Measurements from ENCODE around the gene OPN1SW. TPM values are rescaled to one million over a fixed set of nuclear protein-coding genes. Genes with fewer than 3 reads are reported as not detected.

The OPN1SW gene
- total and polyA plus RNA-seq, 9 of the 15 experiments (the other 6 are each of a cell fraction or from before 2014, with no cell fraction given), result 0.84 to 1.0 TPM; not detected in 7

GRCh38 chr7:128737441-128737840 is 38.2 kb downstream of the OPN1SW start:
- ChIA-PET POLR2A (interaction anchor here (0.8 to 10.5 kb wide), 10 partner anchors 12 to 125 kb away, joined by 3 to 242 read pairs (median 8); partner anchors contain the start of gene ATP6V1F), CTCF (ENCODE audit: low intra/inter-chr PET ratio) (no interaction called here)
- Histone ChIP-seq H3K27ac (ENCODE audit: extremely low read depth, low read depth, low read length) (no peak overlapping the region; the same call in 1 of the 3 replicates), H3K27me3 (ENCODE audit: control insufficient read depth in 2 of 2, insufficient read depth in 2 of 2, low read length in 2 of 2) (no peaks in the 10 kb centered on the region), H3K4me2 (ENCODE audit: insufficient read depth, low read length) (no peak overlapping the region), H2AFZ (ENCODE audit: low read depth, low read length) (peak overlapping the region; percentile 95), H4K20me1 (replicated peaks; ENCODE audit: control insufficient read depth, insufficient read depth, low read length) (peaks cover 31% of the 10 kb centered on the region), H3K9me1 (ENCODE audit: control insufficient read depth, insufficient read depth, low read length) (peaks cover 5% of the 10 kb centered on the region), H3K79me2 (ENCODE audit: control insufficient read depth, insufficient read depth, low read length) (peaks cover 41% of the 10 kb centered on the region), H3K9ac (ENCODE audit: insufficient read depth in 1 of 2, low read depth in 2 of 2, low read length in 2 of 2) (0 out of 4 replicates have a peak overlapping the region, but pooled peaks of 1 of the 2 experiments have one; percentile 97), H3K4me3 (no peak overlapping the region), H3K9me3 (replicated peaks; ENCODE audit: control insufficient read depth, insufficient read depth, low read depth, low read length) (no peaks in the 10 kb centered on the region), H3K36me3 (ENCODE audit: control insufficient read depth, insufficient read depth, low read length) (peaks cover 23% of the 10 kb centered on the region), H3K4me1 (replicated peaks in 1 of 2; ENCODE audit: control insufficient read depth in 2 of 2, insufficient read depth in 2 of 2, low read length in 2 of 2) (peaks cover 10 to 52% of the 10 kb centered on the region in 2 experiments)
- TF ChIP-seq ZBTB12 (CRISPR knock-in tag; IDR thresholded peaks at IDR 0.05) (no peak), BCOR (IDR thresholded peaks at IDR 0.05) (peak; percentile 53; the same call in 1 of the 2 replicates), ZNF121 (CRISPR knock-in tag; conservative IDR thresholded peaks at IDR 0.05) (peak; percentile 87), TAF9B (IDR thresholded peaks at IDR 0.05; ENCODE audit: partially characterized antibody) (no peak)
- DNase-seq (ENCODE audit: extremely low read depth in 1 of 4, low spot score in 3 of 4), result no peak
- no peak for ATAC-seq
- FAIRE-seq, result no peak
- intact Hi-C loops (cut with micrococcal nuclease), result loop anchor here (5.0 kb wide), 1 partner anchor 1290 kb away; no protein-coding TSS in a partner anchor
- 78% methylated on average over 4 of the region's 4 CpGs for WGBS (ENCODE audit: insufficient coverage, low coverage, missing lambda C conversion rate)
- in situ Hi-C loops (cut with MboI), result no loop called here
- BruUV-seq (replicated peaks), result no TSS peak

- H3K27ac ChIP-seq (ENCODE audit: extremely low read depth, low read depth, low read length), result no peak overlapping the region
- CTCF ChIA-PET (ENCODE audit: low intra/inter-chr PET ratio), result no interaction called here
- intact Hi-C loops (cut with micrococcal nuclease), result loop anchor here (5.0 kb wide), 1 partner anchor 1292 kb away; no protein-coding TSS in a partner anchor
- peak overlapping the region; percentile 92 for H2AFZ ChIP-seq (ENCODE audit: low read depth, low read length)
- H3K36me3 ChIP-seq (ENCODE audit: control insufficient read depth, insufficient read depth, low read length), result peaks cover 6% of the 10 kb centered on the region; the same call in 2 of the 3 replicates
- H3K4me3 ChIP-seq, result no peak overlapping the region
- peaks cover 21% of the 10 kb centered on the region for H3K79me2 ChIP-seq (ENCODE audit: control insufficient read depth, insufficient read depth, low read length)
- POLR2A ChIA-PET, result interaction anchor here (1.1 to 10.5 kb wide), 4 partner anchors 10 to 98 kb away, joined by 4 to 242 read pairs (median 110); no protein-coding TSS in a partner anchor
- 82% methylated on average over 5 of the region's 5 CpGs for WGBS (ENCODE audit: insufficient coverage, low coverage, missing lambda C conversion rate)
- FAIRE-seq, result no peak
- no peaks in the 10 kb centered on the region for H3K9me1 ChIP-seq (ENCODE audit: control insufficient read depth, insufficient read depth, low read length)
- no peak for DNase-seq (ENCODE audit: extremely low read depth in 1 of 4, low spot score in 3 of 4)
- in situ Hi-C loops (cut with MboI), result no loop called here
- BruUV-seq (replicated peaks), result no TSS peak
- H4K20me1 ChIP-seq (replicated peaks; ENCODE audit: control insufficient read depth, insufficient read depth, low read length), result peaks cover 12% of the 10 kb centered on the region
- no peak overlapping the region for H3K4me2 ChIP-seq (ENCODE audit: insufficient read depth, low read length)
- H3K9ac ChIP-seq (ENCODE audit: insufficient read depth in 1 of 2, low read depth in 2 of 2, low read length in 2 of 2), result no peak overlapping the region
- peaks cover 15 to 44% of the 10 kb centered on the region in 2 experiments for H3K4me1 ChIP-seq (replicated peaks in 1 of 2; ENCODE audit: control insufficient read depth in 2 of 2, insufficient read depth in 2 of 2, low read length in 2 of 2)
- H3K9me3 ChIP-seq (replicated peaks; ENCODE audit: control insufficient read depth, insufficient read depth, low read depth, low read length), result no peaks in the 10 kb centered on the region
- ATAC-seq, result no peak
- H3K27me3 ChIP-seq (ENCODE audit: control insufficient read depth in 2 of 2, insufficient read depth in 2 of 2, low read length in 2 of 2), result no peaks in the 10 kb centered on the region
- TF ChIP-seq E2F6 (IDR thresholded peaks at IDR 0.05; ENCODE audit: borderline replicate concordance in 1 of 2, extremely low read depth in 1 of 2, insufficient read depth in 1 of 2, insufficient read length in 1 of 2, low read depth in 1 of 2, low read length in 1 of 2, poor library complexity in 1 of 2, severe bottlenecking in 1 of 2) (no peak), NFATC3 (IDR thresholded peaks at IDR 0.05) (no peak), CREB5 (CRISPR knock-in tag; IDR thresholded peaks at IDR 0.05) (no peak), U2AF2 (optimal IDR thresholded peaks at IDR 0.05; ENCODE audit: low read depth, low read length) (no peak), KDM4B (IDR thresholded peaks at IDR 0.05; ENCODE audit: borderline replicate concordance in 2 of 2, low read depth in 1 of 2) (no peak), ZNF766 (CRISPR knock-in tag; conservative IDR thresholded peaks at IDR 0.05) (0 out of 2 replicates have a peak, but pooled peaks have one; percentile 30), SLC30A9 (CRISPR knock-in tag; IDR thresholded peaks at IDR 0.05) (no peak), GABPA (tag; conservative IDR thresholded peaks at IDR 0.05; ENCODE audit: low read depth) (no peak)
Measured at GRCh38 chr7:128735436-128735835, 40.2 kb downstream of the OPN1SW start.

All from K562 (cell line).